Measurements from ENCODE around the gene STAB1. TPM values are rescaled to one million over a fixed set of nuclear protein-coding genes. Genes with fewer than 3 reads are reported as not detected.
A peak's percentile ranks its signal among the peaks of the same experiment; 100 is the strongest.

The STAB1 gene
- polyA plus RNA-seq, 1 donor (not counting 4 experiments of a cell fraction or from before 2014, with no cell fraction given) = not detected

GRCh38 chr3:52530918-52531826, 36.0 kb downstream of the STAB1 start:
- DNase-seq (ENCODE audit: low read depth, low spot score) (no peak), FAIRE-seq (no peak)
- dilution Hi-C loops (cut with MboI; ENCODE audit: extremely low pct_ligation_motif_present, low sequenced_read_pairs) = no loop called here
- H3K27me3 ChIP-seq (ENCODE audit: control insufficient read depth, extremely low read depth, insufficient read depth, low read length) = no peaks in the 10 kb centered on the region
- no peak overlapping the region for H3K9ac ChIP-seq (ENCODE audit: control insufficient read depth, extremely low read depth, insufficient read depth, low read length)
- no peaks in the 10 kb centered on the region for H4K20me1 ChIP-seq (ENCODE audit: control insufficient read depth, extremely low read depth, insufficient read depth, low read length)
- no peak overlapping the region for H3K4me2 ChIP-seq (ENCODE audit: control insufficient read depth, extremely low read depth, insufficient read depth, low read depth, low read length)
- no peak overlapping the region for H3K4me3 ChIP-seq (ENCODE audit: control insufficient read depth in 2 of 3, extremely low read depth in 1 of 3, insufficient read depth in 2 of 3, low read depth in 1 of 3, low read length in 3 of 3)
- H2AFZ ChIP-seq (ENCODE audit: control insufficient read depth, low read length) = no peak overlapping the region
- no peaks in the 10 kb centered on the region for H3K9me1 ChIP-seq (ENCODE audit: control insufficient read depth, extremely low read depth, insufficient read depth, low read length)
- H3K36me3 ChIP-seq (ENCODE audit: control insufficient read depth in 2 of 2, extremely low read depth in 1 of 2, insufficient read depth in 2 of 2, low read length in 2 of 2) = peaks cover 8 to 15% of the 10 kb centered on the region in 2 experiments
- peaks cover 33% of the 10 kb centered on the region for H3K4me1 ChIP-seq (ENCODE audit: control insufficient read depth, extremely low read depth, insufficient read depth, low read length)
- TF ChIP-seq CTCF (optimal IDR thresholded peaks at IDR 0.05 in 1 of 3, IDR thresholded peaks at IDR 0.05 in 1 of 3, conservative IDR thresholded peaks at IDR 0.05 in 1 of 3; ENCODE audit: extremely low read depth in 1 of 3, insufficient read depth in 2 of 3, low read length in 3 of 3) = no peak
- TF ChIP-seq EZH2 (IDR thresholded peaks at IDR 0.05; ENCODE audit: low read length) = no peak
- peaks cover 11% of the 10 kb centered on the region for H3K79me2 ChIP-seq (ENCODE audit: control insufficient read depth, insufficient read depth, low read length)
- H3K27ac ChIP-seq (ENCODE audit: control insufficient read depth, insufficient read depth, low read length) = no peak overlapping the region
- H3K9me3 ChIP-seq (ENCODE audit: control insufficient read depth, low read depth, low read length) = no peaks in the 10 kb centered on the region

DNA sequence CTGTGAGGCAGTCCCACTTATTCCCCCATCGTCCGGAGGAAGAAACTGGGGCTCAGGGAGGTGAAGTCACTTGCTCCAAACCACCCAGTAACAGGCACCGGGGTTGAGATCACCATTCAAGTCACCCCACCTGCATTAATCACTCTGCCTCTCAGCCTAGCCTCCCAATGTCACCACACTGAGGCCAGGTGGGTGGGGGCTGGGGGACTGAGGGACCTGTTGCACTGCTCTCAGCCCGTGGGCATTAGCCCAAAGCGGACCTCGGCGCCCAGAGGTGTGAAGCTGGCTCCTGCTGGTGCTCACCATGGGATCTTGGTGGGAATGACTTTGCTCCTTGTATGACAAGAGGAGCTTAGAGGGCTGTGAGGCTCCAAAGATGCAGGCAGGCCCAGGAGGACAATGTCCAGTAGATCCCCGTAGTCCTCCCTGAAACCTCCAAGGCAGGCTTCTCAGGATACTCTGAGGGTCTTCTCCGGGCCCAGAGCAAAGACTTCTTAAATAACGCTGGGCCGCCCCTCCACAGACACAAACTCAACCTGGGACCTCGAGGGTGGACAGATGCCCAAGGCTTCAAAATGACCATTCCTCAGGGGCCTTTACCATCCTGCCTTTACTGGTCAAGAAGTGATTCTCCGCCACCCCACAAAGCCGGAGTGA, 36.9 kb downstream of the STAB1 start:
- Histone ChIP-seq H3K27ac (ENCODE audit: control insufficient read depth, insufficient read depth, low read length) (no peak overlapping the region), H3K9me3 (ENCODE audit: control insufficient read depth, low read depth, low read length) (no peaks in the 10 kb centered on the region), H3K9ac (ENCODE audit: control insufficient read depth, extremely low read depth, insufficient read depth, low read length) (no peak overlapping the region), H3K36me3 (ENCODE audit: control insufficient read depth in 2 of 2, extremely low read depth in 1 of 2, insufficient read depth in 2 of 2, low read length in 2 of 2) (peaks cover 6 to 15% of the 10 kb centered on the region in 2 experiments), H3K9me1 (ENCODE audit: control insufficient read depth, extremely low read depth, insufficient read depth, low read length) (no peaks in the 10 kb centered on the region), H3K4me1 (ENCODE audit: control insufficient read depth, extremely low read depth, insufficient read depth, low read length) (peaks cover 29% of the 10 kb centered on the region), H3K4me2 (ENCODE audit: control insufficient read depth, extremely low read depth, insufficient read depth, low read depth, low read length) (peak overlapping the region; percentile 80), H2AFZ (ENCODE audit: control insufficient read depth, low read length) (no peak overlapping the region), H4K20me1 (ENCODE audit: control insufficient read depth, extremely low read depth, insufficient read depth, low read length) (no peaks in the 10 kb centered on the region), H3K4me3 (ENCODE audit: control insufficient read depth in 2 of 3, extremely low read depth in 1 of 3, insufficient read depth in 2 of 3, low read depth in 1 of 3, low read length in 3 of 3) (no peak overlapping the region), H3K79me2 (ENCODE audit: control insufficient read depth, insufficient read depth, low read length) (peaks cover 15% of the 10 kb centered on the region), H3K27me3 (ENCODE audit: control insufficient read depth, extremely low read depth, insufficient read depth, low read length) (no peaks in the 10 kb centered on the region)
- dilution Hi-C loops (cut with MboI; ENCODE audit: extremely low pct_ligation_motif_present, low sequenced_read_pairs) = no loop called here
- FAIRE-seq (no peak), DNase-seq (ENCODE audit: low read depth, low spot score) (no peak)
- no peak for TF ChIP-seq CTCF (optimal IDR thresholded peaks at IDR 0.05 in 1 of 3, IDR thresholded peaks at IDR 0.05 in 1 of 3, conservative IDR thresholded peaks at IDR 0.05 in 1 of 3; ENCODE audit: extremely low read depth in 1 of 3, insufficient read depth in 2 of 3, low read length in 3 of 3)
- no peak for TF ChIP-seq EZH2 (IDR thresholded peaks at IDR 0.05; ENCODE audit: low read length)
